ENCODE data around the gene KCNAB1. TPM values are rescaled to one million over a fixed set of nuclear protein-coding genes. Genes with fewer than 3 reads are reported as not detected.

KCNAB1 gene
- total and polyA plus RNA-seq, 2 of the 8 experiments (the other 6 are each of a cell fraction or from before 2014, with no cell fraction given): 0.51 to 2.3 TPM

GRCh38 chr3:156298014-156298413, 177.6 kb downstream of the KCNAB1 start (continued):
- TF ChIP-seq GTF2F1 (IDR thresholded peaks at IDR 0.05; ENCODE audit: borderline replicate concordance, low read depth, low read length) (no peak), PHF8 (conservative IDR thresholded peaks at IDR 0.05; ENCODE audit: low read depth, low read length) (no peak), RFX5 (IDR thresholded peaks at IDR 0.05; ENCODE audit: borderline replicate concordance, low read depth, low read length) (no peak), CHD1 (IDR thresholded peaks at IDR 0.05; ENCODE audit: low read depth, low read length) (no peak), CREB1 (IDR thresholded peaks at IDR 0.05) (no peak), RAD21 (IDR thresholded peaks at IDR 0.05 in 1 of 2, conservative IDR thresholded peaks at IDR 0.05 in 1 of 2; ENCODE audit: low read depth in 2 of 2, low read length in 2 of 2) (no peak), BRCA1 (IDR thresholded peaks at IDR 0.05; ENCODE audit: low read depth, low read length) (no peak), SRF (IDR thresholded peaks at IDR 0.05; ENCODE audit: low read depth, low read length) (no peak), KDM1A (IDR thresholded peaks at IDR 0.05; ENCODE audit: borderline replicate concordance, low read length) (no peak), BACH1 (IDR thresholded peaks at IDR 0.05; ENCODE audit: low read length) (no peak), SP2 (IDR thresholded peaks at IDR 0.05; ENCODE audit: low read length) (no peak), TAF1 (IDR thresholded peaks at IDR 0.05; ENCODE audit: low read depth, low read length) (no peak), RBBP5 (IDR thresholded peaks at IDR 0.05; ENCODE audit: borderline replicate concordance, low read depth, low read length) (no peak), CEBPB (IDR thresholded peaks at IDR 0.05; ENCODE audit: low read depth, low read length) (no peak), POU5F1 (IDR thresholded peaks at IDR 0.05; ENCODE audit: low read depth, low read length) (no peak)
- TF ChIP-seq, protein P1, sequence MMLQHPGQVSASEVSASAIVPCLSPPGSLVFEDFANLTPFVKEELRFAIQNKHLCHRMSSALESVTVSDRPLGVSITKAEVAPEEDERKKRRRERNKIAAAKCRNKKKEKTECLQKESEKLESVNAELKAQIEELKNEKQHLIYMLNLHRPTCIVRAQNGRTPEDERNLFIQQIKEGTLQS (IDR thresholded peaks at IDR 0.05; ENCODE audit: insufficient read depth, low read depth, low read length): no peak
- TF ChIP-seq, protein P2, sequence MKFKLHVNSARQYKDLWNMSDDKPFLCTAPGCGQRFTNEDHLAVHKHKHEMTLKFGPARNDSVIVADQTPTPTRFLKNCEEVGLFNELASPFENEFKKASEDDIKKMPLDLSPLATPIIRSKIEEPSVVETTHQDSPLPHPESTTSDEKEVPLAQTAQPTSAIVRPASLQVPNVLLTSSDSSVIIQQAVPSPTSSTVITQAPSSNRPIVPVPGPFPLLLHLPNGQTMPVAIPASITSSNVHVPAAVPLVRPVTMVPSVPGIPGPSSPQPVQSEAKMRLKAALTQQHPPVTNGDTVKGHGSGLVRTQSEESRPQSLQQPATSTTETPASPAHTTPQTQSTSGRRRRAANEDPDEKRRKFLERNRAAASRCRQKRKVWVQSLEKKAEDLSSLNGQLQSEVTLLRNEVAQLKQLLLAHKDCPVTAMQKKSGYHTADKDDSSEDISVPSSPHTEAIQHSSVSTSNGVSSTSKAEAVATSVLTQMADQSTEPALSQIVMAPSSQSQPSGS (IDR thresholded peaks at IDR 0.05; ENCODE audit: low read length): no peak

Measured in H1 (cell line).